ENCODE data around the gene RCN2.

Gene RCN2

DNA sequence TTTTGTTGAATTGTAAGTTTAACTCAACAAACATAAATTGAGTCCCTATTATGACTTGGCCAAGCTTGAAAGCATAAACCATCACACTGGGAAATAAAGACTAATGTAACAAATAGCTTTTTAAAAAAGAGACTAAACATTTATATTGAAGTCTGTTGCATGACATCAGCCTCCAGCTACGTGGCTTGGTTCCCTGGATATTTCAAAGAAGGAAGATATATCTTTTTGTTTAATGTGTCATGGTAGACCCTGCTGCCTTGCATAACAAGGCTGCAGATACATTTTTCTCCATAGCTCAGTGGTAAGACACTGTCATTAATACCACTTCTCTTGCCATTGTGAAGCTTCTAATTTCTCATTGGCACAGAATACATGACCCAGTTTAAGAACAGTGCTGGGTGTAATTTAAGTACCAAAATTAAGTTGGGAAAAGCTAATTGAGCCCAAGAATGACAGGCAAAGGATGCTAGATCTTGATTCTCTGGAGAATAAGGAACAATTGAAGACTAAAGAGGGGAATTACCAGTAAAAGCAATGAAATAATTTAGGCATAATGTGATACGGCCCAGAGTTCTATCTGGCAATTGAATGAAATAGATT lies 14.0 kb downstream of the RCN2 start:
- TF ChIP-seq EGR1 (IDR thresholded peaks at IDR 0.05) (no peak), CREB1 (IDR thresholded peaks at IDR 0.05; ENCODE audit: low read depth) (no peak), EP300 (IDR thresholded peaks at IDR 0.05; ENCODE audit: borderline replicate concordance) (no peak), CEBPB (IDR thresholded peaks at IDR 0.05) (no peak), YY1 (IDR thresholded peaks at IDR 0.05; ENCODE audit: low read depth) (no peak), TEAD4 (IDR thresholded peaks at IDR 0.05) (no peak), NFIC (IDR thresholded peaks at IDR 0.05) (no peak), ZBTB7A (IDR thresholded peaks at IDR 0.05; ENCODE audit: low read depth) (no peak), FOXM1 (IDR thresholded peaks at IDR 0.05; ENCODE audit: borderline replicate concordance, low read depth) (no peak)
- TF ChIP-seq, protein P1, sequence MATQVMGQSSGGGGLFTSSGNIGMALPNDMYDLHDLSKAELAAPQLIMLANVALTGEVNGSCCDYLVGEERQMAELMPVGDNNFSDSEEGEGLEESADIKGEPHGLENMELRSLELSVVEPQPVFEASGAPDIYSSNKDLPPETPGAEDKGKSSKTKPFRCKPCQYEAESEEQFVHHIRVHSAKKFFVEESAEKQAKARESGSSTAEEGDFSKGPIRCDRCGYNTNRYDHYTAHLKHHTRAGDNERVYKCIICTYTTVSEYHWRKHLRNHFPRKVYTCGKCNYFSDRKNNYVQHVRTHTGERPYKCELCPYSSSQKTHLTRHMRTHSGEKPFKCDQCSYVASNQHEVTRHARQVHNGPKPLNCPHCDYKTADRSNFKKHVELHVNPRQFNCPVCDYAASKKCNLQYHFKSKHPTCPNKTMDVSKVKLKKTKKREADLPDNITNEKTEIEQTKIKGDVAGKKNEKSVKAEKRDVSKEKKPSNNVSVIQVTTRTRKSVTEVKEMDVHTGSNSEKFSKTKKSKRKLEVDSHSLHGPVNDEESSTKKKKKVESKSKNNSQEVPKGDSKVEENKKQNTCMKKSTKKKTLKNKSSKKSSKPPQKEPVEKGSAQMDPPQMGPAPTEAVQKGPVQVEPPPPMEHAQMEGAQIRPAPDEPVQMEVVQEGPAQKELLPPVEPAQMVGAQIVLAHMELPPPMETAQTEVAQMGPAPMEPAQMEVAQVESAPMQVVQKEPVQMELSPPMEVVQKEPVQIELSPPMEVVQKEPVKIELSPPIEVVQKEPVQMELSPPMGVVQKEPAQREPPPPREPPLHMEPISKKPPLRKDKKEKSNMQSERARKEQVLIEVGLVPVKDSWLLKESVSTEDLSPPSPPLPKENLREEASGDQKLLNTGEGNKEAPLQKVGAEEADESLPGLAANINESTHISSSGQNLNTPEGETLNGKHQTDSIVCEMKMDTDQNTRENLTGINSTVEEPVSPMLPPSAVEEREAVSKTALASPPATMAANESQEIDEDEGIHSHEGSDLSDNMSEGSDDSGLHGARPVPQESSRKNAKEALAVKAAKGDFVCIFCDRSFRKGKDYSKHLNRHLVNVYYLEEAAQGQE (IDR thresholded peaks at IDR 0.05; ENCODE audit: low read depth), result no peak
- TF ChIP-seq, protein P2, sequence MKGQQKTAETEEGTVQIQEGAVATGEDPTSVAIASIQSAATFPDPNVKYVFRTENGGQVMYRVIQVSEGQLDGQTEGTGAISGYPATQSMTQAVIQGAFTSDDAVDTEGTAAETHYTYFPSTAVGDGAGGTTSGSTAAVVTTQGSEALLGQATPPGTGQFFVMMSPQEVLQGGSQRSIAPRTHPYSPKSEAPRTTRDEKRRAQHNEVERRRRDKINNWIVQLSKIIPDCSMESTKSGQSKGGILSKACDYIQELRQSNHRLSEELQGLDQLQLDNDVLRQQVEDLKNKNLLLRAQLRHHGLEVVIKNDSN (IDR thresholded peaks at IDR 0.05), result no peak
- TF ChIP-seq, protein P3, sequence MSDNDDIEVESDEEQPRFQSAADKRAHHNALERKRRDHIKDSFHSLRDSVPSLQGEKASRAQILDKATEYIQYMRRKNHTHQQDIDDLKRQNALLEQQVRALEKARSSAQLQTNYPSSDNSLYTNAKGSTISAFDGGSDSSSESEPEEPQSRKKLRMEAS (IDR thresholded peaks at IDR 0.05), result no peak

DNA sequence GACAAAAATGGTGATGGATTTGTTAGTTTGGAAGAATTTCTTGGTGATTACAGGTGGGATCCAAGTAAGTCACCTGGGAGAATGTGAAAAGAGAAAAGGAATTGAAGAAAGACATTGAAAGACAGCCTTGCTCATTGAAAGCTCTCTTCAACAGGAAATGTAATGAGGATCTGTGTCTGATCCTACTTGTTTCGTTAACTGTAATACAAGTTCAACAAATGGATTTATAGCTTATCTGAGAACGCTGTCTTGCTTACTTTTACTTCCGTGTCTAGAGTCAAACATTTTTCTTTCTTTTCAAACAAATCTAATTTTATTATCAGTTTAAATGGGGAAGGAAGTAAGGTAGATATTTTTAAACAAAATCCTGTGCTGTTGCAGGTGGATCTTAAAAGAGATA lies 15.9 kb downstream of the RCN2 start:
- TF ChIP-seq EGR1 (IDR thresholded peaks at IDR 0.05) (no peak), NFIC (IDR thresholded peaks at IDR 0.05) (no peak), FOXM1 (IDR thresholded peaks at IDR 0.05; ENCODE audit: borderline replicate concordance, low read depth) (no peak), TAF1 (IDR thresholded peaks at IDR 0.05; ENCODE audit: low read depth) (no peak), CREB1 (IDR thresholded peaks at IDR 0.05; ENCODE audit: low read depth) (no peak), CEBPB (IDR thresholded peaks at IDR 0.05) (no peak), EP300 (IDR thresholded peaks at IDR 0.05; ENCODE audit: borderline replicate concordance) (no peak), TCF12 (IDR thresholded peaks at IDR 0.05; ENCODE audit: low read depth) (no peak), TEAD4 (IDR thresholded peaks at IDR 0.05) (no peak), RAD21 (IDR thresholded peaks at IDR 0.05; ENCODE audit: low read depth) (no peak), ZBTB7A (IDR thresholded peaks at IDR 0.05; ENCODE audit: low read depth) (no peak), YY1 (IDR thresholded peaks at IDR 0.05; ENCODE audit: low read depth) (no peak)
- TF ChIP-seq, protein P2 (IDR thresholded peaks at IDR 0.05), result no peak
- TF ChIP-seq, protein P1 (IDR thresholded peaks at IDR 0.05; ENCODE audit: low read depth), result no peak
- TF ChIP-seq, protein P3 (IDR thresholded peaks at IDR 0.05), result no peak

DNA sequence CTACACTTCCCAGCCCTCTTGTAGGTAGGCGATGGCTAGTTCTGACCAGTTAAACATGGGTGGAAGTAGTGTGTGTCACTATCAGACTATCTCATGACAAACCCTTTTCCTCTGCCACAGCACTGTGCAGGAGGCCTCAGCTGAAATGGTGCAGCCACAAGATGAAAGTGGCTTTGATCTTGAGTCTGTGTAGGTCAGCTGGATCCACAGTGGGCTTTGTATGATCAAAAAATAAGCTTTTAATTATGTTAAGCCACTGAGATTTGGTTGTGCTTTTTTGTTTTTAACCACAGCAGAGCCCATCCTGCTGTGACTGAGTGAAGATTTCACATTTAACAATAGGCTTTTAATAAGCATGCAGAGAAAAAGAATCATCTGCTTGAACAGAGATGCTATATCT lies 19.7 kb downstream of the RCN2 start:
- TF ChIP-seq CREB1 (IDR thresholded peaks at IDR 0.05; ENCODE audit: low read depth), result no peak
- TF ChIP-seq TEAD4 (IDR thresholded peaks at IDR 0.05), result no peak

DNA sequence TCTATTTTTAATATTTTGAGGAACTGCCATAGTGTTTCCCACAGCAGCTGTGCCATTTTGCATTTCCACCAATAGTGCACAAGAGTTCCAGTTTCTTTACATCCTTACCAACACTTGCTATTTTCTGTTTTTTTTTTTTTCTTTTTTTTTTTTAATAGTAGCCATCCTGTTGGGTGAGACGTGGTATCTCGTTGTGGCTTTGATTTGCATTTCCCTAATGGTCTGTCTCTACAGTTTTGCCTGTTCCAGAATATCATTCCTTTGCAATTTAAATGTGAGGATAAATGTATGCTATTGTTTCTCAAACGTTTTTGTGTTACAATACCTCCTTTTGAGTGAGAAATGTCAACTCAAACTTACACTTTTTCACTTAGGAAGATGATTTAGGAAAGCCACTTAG lies 22.4 kb downstream of the RCN2 start:
- no peak for TF ChIP-seq RAD21 (IDR thresholded peaks at IDR 0.05; ENCODE audit: low read depth)

DNA sequence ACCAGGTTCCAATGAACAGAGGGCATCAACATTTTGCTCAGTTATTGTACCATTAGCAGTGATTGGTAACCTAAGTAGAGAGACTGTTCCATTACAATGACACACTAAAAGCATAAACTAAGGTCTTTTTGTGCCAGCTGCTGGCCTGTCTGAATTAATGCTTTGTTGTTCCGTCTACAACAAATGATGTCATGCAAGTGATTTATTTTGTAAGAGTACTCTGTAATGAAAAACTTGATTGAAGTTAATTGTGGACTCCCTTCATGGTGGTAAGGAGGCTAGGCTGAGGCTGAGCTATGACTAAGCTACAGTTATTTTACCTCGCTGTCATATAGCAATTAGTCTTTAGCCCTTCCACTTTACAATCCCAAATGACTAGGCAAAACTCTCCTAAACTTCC lies 23.2 kb downstream of the RCN2 start:
- no peak for TF ChIP-seq TCF12 (IDR thresholded peaks at IDR 0.05; ENCODE audit: low read depth)
- TF ChIP-seq FOXM1 (IDR thresholded peaks at IDR 0.05; ENCODE audit: borderline replicate concordance, low read depth), result no peak
- no peak for TF ChIP-seq NFIC (IDR thresholded peaks at IDR 0.05)
- TF ChIP-seq ZBTB7A (IDR thresholded peaks at IDR 0.05; ENCODE audit: low read depth), result no peak
- no peak for TF ChIP-seq TAF1 (IDR thresholded peaks at IDR 0.05; ENCODE audit: low read depth)
- no peak for TF ChIP-seq EP300 (IDR thresholded peaks at IDR 0.05; ENCODE audit: borderline replicate concordance)
- TF ChIP-seq EGR1 (IDR thresholded peaks at IDR 0.05), result no peak
- TF ChIP-seq, protein P1 (IDR thresholded peaks at IDR 0.05; ENCODE audit: low read depth), result no peak
- TF ChIP-seq CREB1 (IDR thresholded peaks at IDR 0.05; ENCODE audit: low read depth), result no peak
- TF ChIP-seq, protein P2 (IDR thresholded peaks at IDR 0.05), result no peak
- TF ChIP-seq TEAD4 (IDR thresholded peaks at IDR 0.05), result no peak
- no peak for TF ChIP-seq RAD21 (IDR thresholded peaks at IDR 0.05; ENCODE audit: low read depth)
- TF ChIP-seq, protein P3 (IDR thresholded peaks at IDR 0.05), result no peak
- TF ChIP-seq CEBPB (IDR thresholded peaks at IDR 0.05), result no peak
- no peak for TF ChIP-seq YY1 (IDR thresholded peaks at IDR 0.05; ENCODE audit: low read depth)

All from Ishikawa (cell line).